GM19351 (cell line): ENCODE measurements around the gene MEF2B.
"Not testable (repeated sequence)": the region's sequence is repeated elsewhere in the genome, so short reads cannot be mapped to it uniquely, and the experiment has no call there.

Experiments used
- ATAC-seq: cut with Tn5 transposase; IDR thresholded peaks from one replicate; pipeline ENCODE4 v1.9.1; 2021; ENCODE audit warnings: mild to moderate bottlenecking, moderate library complexity; ENCODE audit not compliant: unreplicated experiment

MEF2B gene

DNA sequence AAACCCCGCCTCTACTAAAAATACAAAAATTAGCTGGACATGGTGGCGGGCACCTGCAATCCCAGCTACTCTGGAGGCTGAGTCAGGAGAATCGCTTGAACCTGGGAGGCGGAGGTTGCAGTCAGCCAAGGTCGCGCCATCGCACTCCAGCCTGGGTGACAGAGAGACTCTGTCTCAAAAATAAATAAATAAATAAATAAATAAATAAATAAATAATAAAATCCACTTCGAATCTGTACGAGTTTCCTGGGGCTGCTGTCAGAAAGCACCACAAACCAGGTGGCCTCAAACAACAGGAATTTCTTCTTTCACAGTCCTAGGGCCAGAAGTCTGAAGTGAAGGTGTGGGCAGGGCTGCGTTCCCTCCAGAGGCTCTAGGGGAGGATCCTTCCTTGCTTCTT is 67.5 kb downstream of the MEF2B start:
- ATAC-seq: not testable (repeated sequence)

DNA sequence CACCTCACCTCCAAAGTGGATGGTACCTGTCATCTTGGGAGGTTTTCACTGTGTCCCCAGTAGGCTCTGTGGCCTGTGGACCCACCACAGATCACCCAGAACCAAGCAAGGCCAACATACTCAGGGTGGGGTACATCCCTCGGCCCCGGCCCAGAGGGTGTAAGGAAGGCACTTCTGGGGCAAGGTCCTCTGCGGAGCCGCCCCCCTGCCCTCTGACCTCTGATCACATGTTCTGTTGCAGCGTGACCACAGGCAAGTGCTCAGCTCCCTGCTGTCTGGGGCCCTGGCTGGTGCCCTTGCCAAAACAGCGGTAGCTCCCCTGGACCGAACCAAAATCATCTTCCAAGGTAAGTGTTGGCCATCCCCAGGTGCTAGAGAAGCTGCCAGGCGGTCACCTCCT is 68.5 kb downstream of the MEF2B start:
- no peak for ATAC-seq

DNA sequence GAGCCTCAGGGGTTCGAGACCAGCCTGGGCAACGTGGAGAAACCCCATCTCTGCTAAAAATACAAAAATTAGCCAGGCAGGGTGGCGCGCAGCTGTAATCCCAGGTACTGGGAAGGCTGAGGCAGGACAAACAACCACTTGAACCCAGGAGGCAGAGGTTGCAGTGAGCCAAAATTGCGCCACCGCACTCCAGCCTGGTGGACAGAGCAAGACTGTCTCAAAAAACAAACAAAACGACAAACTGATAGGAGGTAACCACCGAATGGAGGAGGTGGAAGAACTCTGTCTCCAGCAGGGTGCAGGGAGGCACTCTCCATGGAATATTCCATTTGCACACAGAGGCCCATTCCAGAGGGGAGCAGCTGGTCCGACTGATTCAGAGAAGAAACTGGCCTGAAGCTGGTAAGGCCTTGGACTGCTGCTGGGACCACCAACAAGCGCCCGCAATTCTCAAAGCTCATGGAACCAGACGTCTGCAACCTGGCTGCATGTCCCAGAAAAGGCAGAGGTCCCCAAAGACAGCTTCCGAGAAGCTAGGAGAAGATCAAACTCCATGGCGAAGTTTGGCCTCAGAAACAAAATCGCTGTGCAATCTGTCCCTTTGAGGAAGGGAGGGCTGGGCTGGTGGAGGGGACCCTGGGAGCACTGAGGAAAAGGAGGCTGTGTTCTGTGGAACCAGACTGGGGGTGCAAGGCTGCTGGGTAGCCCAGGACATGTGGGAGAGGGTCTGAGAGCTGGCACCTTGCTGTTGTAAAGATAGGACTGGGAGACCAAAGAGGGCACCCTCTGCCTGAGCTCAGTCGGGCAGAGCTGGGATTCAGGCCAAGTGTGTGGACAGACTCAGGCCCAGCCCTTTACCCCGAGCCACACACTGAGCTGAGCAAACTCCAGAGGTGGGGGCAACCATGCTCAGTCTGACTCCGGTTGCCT is 71.1 kb downstream of the MEF2B start:
- no peak for ATAC-seq

DNA sequence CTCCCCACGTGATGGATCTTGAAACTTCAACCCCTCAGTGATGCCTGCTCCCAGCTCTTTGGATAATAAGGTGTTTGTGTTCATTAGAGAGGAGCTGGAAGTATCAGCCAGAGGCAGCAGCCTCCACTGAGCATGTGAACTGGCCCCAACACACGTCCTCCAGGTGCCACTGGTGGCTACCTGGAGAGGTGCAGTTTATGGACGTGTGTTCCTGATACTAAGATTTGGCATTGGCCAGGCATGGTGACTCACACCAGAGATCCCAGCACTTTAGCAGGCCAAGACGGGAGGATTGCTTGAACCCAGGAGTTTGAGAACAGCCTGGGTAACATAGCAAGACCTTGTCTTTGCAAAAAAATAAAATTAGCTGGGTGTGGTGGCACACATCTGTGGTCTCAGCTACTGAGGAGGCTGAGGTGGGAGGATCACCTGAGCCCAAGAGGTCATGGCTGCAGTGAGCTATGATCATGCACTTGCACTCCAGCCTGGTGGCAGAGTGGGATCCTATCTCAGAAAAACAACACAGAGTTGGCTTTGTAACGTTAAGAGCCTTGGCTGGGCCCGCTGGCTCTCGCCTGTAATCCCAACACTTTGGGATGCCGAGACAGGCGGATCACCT is 71.9 kb downstream of the MEF2B start:
- no peak for ATAC-seq

DNA sequence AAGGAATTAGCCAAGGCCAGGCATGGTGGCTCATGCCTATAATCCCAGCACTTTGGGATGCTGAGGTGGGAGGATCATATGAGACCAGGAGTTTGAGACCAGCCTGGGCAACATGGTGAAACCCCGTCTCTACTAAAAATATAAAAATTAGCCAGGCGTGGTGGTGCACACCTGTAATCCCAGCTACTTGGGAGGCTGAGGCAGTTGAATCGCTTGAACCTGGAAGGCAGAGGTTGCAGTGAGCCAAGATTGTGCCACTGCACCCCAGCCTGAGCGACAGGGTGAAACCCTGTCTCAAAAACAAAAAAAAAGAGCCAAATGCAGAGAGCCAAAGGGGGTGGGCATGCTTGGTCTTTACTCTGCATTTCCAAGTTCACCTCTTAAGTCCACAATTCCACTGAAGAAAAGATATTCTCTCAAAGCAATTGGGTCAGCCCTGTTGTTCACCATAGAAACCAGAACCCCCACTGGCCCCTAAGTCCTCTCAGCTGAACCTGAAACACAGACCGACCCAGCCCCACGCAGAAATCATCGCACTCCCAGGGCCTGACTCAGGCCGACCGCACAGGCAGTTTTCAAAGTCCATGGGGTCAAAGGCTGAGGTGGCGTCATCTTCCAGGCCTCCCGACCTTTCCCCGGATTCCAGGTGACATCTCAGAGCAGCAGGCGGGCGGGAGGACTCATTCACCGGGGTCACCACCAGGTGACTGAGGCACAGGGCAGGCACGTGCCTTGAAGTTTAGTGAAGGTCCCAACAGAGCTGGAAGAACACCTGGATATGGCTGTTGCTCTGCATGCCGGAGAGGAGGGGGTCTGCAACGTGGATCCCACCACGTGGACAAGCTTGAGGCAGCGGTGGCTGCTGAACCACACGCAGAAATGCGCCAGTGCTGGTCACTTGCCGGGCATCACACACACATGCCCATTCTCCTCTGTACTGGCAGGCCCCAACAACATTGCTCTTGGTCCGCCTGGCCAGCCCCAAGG is 73.1 kb downstream of the MEF2B start:
- no peak for ATAC-seq

DNA sequence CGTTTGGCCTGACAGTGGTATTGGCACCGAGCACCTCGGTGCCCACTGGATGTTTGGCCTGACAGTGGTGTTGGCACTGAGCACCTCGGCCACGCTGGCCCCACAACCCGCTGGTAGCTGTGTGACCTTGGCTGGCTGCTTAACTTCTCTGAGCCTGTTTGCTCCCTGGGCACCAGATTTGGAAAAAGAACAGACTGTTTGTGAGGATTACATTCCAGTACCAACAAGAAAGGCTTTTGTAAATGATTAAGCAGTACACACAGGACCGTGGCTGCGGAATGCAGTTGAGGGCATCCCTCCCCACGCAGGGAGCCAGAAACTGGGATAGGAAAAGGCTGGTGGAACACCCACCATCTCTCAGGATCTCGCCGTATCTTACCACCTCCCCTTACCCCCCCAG is 74.4 kb downstream of the MEF2B start:
- no peak for ATAC-seq
